Upper lobe of left lung (tissue), 4 donors: ENCODE measurements around the gene CYP4A11.

Source experiments
- CTCF ChIP-seq, 6 experiments: fragments of 450-650 bp in 4 of 6; fragments of 200-600 bp in 2 of 6; sonication (generic) in 2 of 6; IDR thresholded peaks; one replicate each; pipeline ENCODE4 v1.5.1; 2016 to 2019; ENCODE audit warnings: antibody characterized with exemption in 6 of 6
- POLR2A ChIP-seq, 4 donors: fragments of 450-650 bp; IDR thresholded peaks; one replicate each; pipeline ENCODE4 v1.5.1; 2016 to 2017; ENCODE audit warnings: antibody characterized with exemption in 4 of 4, mild to moderate bottlenecking in 2 of 4

- TF ChIP-seq CTCF (IDR thresholded peaks at IDR 0.05) (no peak), POLR2A (IDR thresholded peaks at IDR 0.05) (no peak)
These were observed 19.0 kb upstream of the CYP4A11 start for GRCh38 chr1:46960250-46960649.
